Stimulated activated CD4-positive, alpha-beta T cell treated with anti-CD3 and anti-CD28 coated beads, Interleukin-2, amount 100 ng/mL, for 48 hours (primary cell): ENCODE results near the gene RBM17.
"Not testable (repeated sequence)": the region's sequence is repeated elsewhere in the genome, so short reads cannot be mapped to it uniquely, and the experiment has no call there.

ENCODE experiments used
- DNase-seq, 2 donors: peaks; one replicate each; pipeline ENCODE4 v3.0.0-alpha.2; 2020

Gene RBM17

DNA sequence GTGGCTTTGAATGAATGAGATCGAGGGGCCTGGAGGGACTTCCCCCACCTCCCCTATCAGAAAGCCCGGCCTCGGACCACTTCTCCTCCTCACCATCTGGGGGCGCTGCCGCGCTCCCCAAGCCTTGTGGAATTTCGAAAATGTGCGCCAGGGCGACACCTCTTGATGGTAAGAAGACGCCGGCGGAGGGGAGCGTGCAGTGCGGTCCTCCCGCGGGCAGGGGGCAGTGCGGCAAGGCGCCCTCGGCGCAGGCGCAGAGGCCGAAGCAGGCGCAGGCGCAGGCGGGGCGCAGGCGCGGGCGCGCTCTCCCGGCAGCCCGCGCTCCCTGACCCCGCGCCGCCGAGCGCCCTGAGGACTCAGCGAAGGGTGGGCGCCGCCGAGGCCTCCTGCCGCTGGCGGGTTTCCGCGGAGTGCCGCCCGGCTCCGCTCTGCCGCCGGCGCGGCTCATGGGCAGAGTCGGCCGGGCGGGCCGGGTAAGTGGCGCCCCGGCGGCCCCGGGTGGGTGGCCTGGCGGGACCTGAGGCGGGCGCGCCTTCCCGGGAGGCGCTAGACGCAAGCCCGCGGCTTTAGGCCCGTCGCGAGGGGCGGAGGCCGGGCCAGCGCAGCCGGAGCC lies at the start of gene RBM17:
Gene RBM17, plus strand, starts transcription at position 314 of the 613 bp plus-strand sequence. CDS start 8,032 bp downstream, outside the sequence.
- peak; percentile 99 to 100 for DNase-seq

- DNase-seq: no peak
Measured at GRCh38 chr10:6039711-6040110, 49.1 kb upstream of the RBM17 start.

GRCh38 chr10:6040205-6040604 lies 48.6 kb upstream of the RBM17 start:
- no peak for DNase-seq

DNA sequence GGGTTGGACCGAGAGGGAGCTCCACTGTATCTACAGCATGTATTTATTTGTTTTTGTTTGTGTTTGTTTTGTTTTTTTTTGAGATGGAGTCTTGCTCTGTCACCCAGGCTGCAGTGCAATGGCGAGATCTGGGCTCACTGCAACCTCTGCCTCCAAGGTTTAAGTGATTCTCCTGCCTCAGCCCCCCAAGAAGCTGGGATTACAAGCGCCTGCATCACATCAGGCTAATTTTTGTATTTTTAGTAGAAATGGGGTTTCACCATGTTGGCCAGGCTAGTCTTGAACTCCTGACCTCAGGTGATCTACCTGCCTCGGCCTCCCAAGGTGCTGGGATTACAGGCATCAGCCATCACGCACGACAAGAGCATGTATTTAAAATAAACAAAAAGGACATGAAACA lies 45.5 kb upstream of the RBM17 start:
- not testable (repeated sequence) for DNase-seq

DNA sequence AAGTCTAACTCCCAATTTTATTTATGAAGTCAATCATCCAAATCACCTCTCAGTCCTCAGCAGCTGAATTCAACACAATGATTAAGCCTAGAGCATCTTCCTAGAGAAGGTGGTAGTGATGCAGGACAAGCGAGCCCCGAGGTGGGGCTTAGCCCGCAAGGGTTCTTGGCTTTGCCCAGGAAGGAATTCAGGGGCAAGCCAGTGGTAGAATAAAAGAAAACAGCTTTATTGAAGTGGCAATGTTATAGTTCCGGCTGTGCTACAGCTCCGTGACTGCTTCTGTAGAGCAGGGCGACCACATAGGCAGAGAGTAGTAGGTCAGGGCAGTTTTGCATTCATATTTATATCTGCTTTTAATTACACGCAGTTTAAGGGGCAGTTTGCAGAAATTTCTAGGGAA lies 44.8 kb upstream of the RBM17 start:
- DNase-seq: no peak

GRCh38 chr10:6044751-6045313 lies 44.0 kb upstream of the RBM17 start:
- DNase-seq: no peak

DNA sequence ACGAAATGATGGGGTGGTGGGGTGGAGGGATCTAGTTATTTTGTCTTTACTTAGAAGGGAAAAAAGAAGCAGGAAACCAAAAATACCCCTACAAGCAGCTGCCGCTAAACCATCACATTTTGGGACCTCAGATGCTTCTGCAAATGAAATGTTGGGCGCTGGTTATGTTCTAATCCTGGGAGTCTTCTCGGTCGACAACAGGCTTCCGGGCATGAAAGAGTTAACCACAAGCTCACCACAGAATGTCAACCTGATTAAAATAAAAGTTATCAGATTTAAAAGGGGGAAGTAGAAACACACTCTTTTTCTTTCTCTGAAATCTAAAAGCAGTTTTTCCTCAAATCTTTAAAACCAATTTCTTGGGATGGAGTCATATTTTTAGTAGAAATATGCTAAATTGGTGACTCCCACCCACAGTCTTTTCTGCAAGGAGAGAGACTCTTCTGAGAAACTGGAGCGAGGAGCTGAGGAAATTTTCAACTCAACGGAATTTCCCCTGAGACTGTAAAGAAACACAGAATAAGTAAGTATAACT lies 43.5 kb upstream of the RBM17 start:
- DNase-seq: no peak

- DNase-seq: no peak
Measured at GRCh38 chr10:6045878-6046772, 42.7 kb upstream of the RBM17 start.

GRCh38 chr10:6046773-6047611 lies 41.8 kb upstream of the RBM17 start:
- no peak for DNase-seq

DNA sequence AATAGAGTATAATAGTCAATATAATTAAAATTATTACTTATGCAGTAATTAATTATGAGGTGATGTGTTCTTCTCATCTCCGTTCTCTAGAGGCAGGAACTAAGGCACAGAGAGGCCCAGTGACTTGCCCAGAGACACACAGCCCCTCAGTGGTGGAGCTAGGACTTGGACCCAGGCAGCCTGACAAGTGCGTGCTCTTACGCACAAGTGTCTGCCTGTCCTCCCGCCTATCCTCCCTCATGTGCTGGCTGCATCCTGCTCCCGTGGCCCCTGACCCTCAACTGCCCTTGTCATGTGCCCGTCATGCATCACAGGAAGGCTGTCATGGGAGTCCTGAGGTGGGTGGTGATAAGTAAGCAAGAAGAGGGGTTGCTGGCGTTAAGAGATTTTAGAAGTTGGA lies 41.0 kb upstream of the RBM17 start:
- no peak for DNase-seq

- no peak for DNase-seq
Measured at GRCh38 chr10:6048281-6049030, 40.4 kb upstream of the RBM17 start.

- no peak for DNase-seq
Measured at GRCh38 chr10:6049031-6049400, 39.8 kb upstream of the RBM17 start.

- peak; percentile 77 to 87 for DNase-seq
Measured at GRCh38 chr10:6050801-6051445, 37.9 kb upstream of the RBM17 start.

DNA sequence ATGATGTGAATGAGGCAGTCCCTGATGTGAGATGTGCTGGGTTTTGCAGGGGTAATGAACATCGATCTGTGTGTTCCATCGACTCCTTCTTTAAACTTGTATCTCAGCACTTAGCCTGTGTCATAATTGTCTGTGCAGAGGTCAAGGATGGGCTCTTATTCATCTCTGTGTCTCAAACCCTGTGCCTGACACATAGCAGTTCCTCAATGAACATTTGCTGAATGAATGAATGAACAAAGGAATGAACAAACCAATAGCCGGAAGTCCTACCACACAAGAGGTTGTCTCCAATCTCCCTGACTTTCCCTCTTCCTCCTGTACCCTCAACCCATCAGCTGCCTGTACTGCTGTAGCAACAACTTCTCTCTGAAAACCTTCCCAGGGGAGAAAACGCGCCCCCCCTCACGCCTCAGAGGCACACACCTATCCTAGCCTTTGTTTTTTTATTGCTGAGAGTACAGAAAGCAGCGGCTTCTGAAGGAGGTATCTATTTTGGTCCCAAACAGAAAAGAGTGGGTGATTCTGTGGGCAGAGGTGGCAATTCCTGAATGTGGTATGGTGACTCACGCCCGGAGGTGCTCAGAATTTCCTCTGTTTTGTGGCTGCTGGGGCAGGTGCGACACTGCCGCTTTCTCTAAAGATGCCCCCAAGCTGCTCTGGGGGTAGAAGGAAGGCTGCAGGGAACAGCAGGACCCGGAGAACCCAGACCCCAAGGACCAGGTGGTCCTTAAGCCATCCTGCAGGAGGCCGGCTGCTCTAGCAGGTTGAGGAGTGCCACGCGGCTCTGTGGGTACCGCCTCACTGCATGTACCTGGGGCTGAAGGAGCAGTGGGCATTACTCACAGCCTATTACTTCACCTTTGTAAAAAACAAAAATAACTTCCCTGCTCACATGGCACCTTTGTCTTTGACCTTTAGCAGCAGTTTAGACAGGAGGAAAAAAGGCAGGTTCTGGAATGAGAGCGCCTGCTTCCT lies 36.3 kb upstream of the RBM17 start:
- peak; percentile 70 to 73 for DNase-seq

- DNase-seq: no peak
Measured at GRCh38 chr10:6053303-6053702, 35.5 kb upstream of the RBM17 start.

DNA sequence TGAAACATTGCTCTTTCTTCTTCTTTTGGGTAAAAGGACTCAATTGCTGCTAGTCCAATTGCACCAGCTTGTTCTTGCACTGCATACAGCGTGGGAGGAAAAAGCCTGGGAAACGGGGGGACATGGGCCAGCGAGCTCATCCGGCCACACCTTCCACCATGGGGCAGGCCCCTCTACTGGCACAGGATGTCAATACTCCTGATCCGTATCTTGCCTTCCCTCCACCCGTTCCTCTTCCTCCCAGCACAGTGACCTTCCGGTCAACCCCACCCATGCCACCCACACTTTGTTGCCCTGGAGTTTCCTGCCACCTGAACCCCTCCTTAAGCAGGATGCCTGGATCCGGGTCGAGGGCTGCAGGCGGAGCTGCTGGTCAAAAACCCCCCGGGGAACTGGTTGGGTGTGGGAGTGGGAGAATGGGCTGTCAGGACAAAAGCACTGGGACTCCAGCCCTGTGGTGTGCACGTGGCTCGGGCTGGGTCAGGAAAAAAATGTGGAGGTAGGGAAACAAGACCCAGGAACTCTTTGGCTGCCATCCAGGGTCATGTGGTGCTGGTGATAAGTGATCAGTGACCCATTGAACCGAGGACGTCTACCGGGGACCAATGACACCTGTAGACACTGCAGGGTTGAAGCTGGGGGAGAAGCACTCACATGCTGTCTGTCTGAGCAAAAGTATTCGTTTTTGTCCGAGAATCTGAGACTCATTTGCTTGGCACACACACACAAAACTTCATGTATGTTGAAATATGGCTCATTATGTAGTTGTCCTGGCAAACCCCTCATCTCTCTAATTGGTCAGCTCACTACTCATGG lies 34.8 kb upstream of the RBM17 start:
- no peak for DNase-seq

GRCh38 chr10:6054884-6055283 lies 34.0 kb upstream of the RBM17 start:
- DNase-seq: no peak

GRCh38 chr10:6055929-6056328 lies 32.9 kb upstream of the RBM17 start:
- no peak for DNase-seq

DNA sequence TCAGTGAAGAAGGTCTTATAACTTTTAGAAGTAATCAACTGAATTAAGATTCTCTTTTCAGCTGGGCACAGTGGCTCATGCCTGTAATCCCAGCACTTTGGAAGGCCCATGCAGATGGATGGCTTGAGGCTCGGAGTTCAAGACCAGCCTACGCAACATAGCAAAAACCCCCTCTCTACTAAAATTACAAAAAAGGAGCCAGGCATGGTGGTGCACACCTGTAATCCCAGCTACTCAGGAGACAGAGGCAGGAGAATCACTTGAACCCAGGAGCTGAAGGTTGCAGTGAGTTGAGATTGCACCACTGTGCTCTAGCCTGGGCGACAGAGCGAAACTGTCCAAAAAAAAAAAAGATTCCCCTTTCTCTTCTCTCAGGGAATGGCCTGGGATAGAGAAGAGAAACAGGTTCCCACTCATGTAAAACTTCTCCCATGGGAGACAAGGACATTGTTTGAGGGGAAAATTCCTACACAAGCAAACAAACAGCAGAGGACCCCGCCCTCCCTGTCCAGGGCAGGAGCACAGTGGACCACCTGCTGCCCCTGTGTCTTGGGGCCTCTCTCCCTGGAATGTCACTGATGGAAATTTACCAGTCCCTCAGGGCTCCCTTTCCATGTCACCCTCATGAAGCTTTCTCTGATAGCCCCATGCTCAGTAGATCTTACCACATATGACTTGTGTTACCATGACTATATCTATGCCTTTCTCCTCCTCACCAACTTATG lies 32.3 kb upstream of the RBM17 start:
- no peak for DNase-seq
